Subcutaneous abdominal adipose tissue (tissue), 5 donors: Measurements from ENCODE around the gene DBT.

Source experiments
- H3K27ac ChIP-seq: one replicate; pipeline ENCODE4 v1.7.0; 2013; ENCODE audit warnings: low read depth, mild to moderate bottlenecking, inconsistent platforms, low read length, moderate library complexity
- H3K27me3 ChIP-seq, 5 donors: one replicate each; pipeline ENCODE4 v1.7.0; 2013; ENCODE audit warnings: low read length in 5 of 5, inconsistent platforms in 1 of 5; ENCODE audit not compliant: control insufficient read depth in 5 of 5, insufficient read depth in 4 of 5
- H3K36me3 ChIP-seq, 5 donors: one replicate each; pipeline ENCODE4 v1.7.0; 2013; ENCODE audit warnings: low read length in 5 of 5; ENCODE audit not compliant: control insufficient read depth in 5 of 5, insufficient read depth in 5 of 5
- H3K4me1 ChIP-seq, 5 donors: one replicate each; pipeline ENCODE4 v1.7.0; 2013; ENCODE audit warnings: low read length in 5 of 5, mild to moderate bottlenecking in 3 of 5, moderate library complexity in 1 of 5; ENCODE audit not compliant: control insufficient read depth in 5 of 5, insufficient read depth in 5 of 5
- H3K4me3 ChIP-seq, 5 donors: one replicate each; pipeline ENCODE4 v1.7.0; 2013; ENCODE audit warnings: low read length in 5 of 5, low read depth in 1 of 5
- H3K9ac ChIP-seq, 5 donors: one replicate each; pipeline ENCODE4 v1.7.0; 2013; ENCODE audit warnings: low read length in 5 of 5, mild to moderate bottlenecking in 4 of 5, moderate library complexity in 3 of 5
- H3K9me3 ChIP-seq, 5 donors: one replicate each; pipeline ENCODE4 v1.7.0; 2013; ENCODE audit warnings: low read length in 5 of 5; ENCODE audit not compliant: control insufficient read depth in 5 of 5
- donor health status: healthy.
- donor health status: healthy.
- donor health status: healthy.
- donor health status: healthy.
- donor health status: healthy.

The DBT gene

GRCh38 chr1:100253552-100253951, 3.9 kb upstream of the DBT start:
- Histone ChIP-seq H3K4me1 (peaks cover 3 to 17% (median 15%) of the 10 kb centered on the region in 5 donors), H3K27ac (no peak overlapping the region), H3K9me3 (no peaks in the 10 kb centered on the region), H3K27me3 (no peaks in the 10 kb centered on the region), H3K9ac (no peak overlapping the region), H3K4me3 (no peak overlapping the region), H3K36me3 (no peaks in the 10 kb centered on the region)

GRCh38 chr1:100252901-100253300, 3.3 kb upstream of the DBT start:
- Histone ChIP-seq H3K4me1 (peaks cover 3 to 19% (median 18%) of the 10 kb centered on the region in 5 donors), H3K27ac (no peak overlapping the region)

GRCh38 chr1:100250807-100251206, 1.2 kb upstream of the DBT start:
- no peak overlapping the region for H3K4me3 ChIP-seq
- no peak overlapping the region for H3K27ac ChIP-seq
- H3K4me1 ChIP-seq: peaks cover 3 to 19% (median 18%) of the 10 kb centered on the region in 5 donors

More at GRCh38 chr1:100252901-100253300, 3.3 kb upstream of the DBT start:
- H3K9me3 ChIP-seq: no peaks in the 10 kb centered on the region
- no peak overlapping the region for H3K4me3 ChIP-seq
- no peaks in the 10 kb centered on the region for H3K36me3 ChIP-seq
- H3K9ac ChIP-seq: no peak overlapping the region
- H3K27me3 ChIP-seq: no peaks in the 10 kb centered on the region

GRCh38 chr1:100250264-100250663, 630 bp upstream of the DBT start:
- Histone ChIP-seq H3K27me3 (no peaks in the 10 kb centered on the region), H3K9me3 (no peaks in the 10 kb centered on the region), H3K9ac (peak overlapping the region in 4 of 5 donors; percentile 4 to 79 (median 56)), H3K27ac (peak overlapping the region; percentile 90), H3K36me3 (no peaks in the 10 kb centered on the region), H3K4me1 (peaks cover 3 to 19% (median 18%) of the 10 kb centered on the region in 5 donors), H3K4me3 (peak overlapping the region; percentile 84 to 100 (median 96))

More at GRCh38 chr1:100250807-100251206, 1.2 kb upstream of the DBT start:
- Histone ChIP-seq H3K27me3 (no peaks in the 10 kb centered on the region), H3K9ac (no peak overlapping the region), H3K9me3 (no peaks in the 10 kb centered on the region), H3K36me3 (no peaks in the 10 kb centered on the region)

- H3K4me1 ChIP-seq: peaks cover 3 to 19% (median 18%) of the 10 kb centered on the region in 5 donors
- no peaks in the 10 kb centered on the region for H3K27me3 ChIP-seq
- no peaks in the 10 kb centered on the region for H3K36me3 ChIP-seq
- peak overlapping the region; percentile 84 to 100 (median 96) for H3K4me3 ChIP-seq
- no peaks in the 10 kb centered on the region for H3K9me3 ChIP-seq
- peak overlapping the region; percentile 61 to 97 (median 84) for H3K9ac ChIP-seq
- H3K27ac ChIP-seq: peak overlapping the region; percentile 90
Observed at GRCh38 chr1:100249155-100249536, 488 bp downstream of the DBT start.

GRCh38 chr1:100246738-100247137, 2.9 kb downstream of the DBT start:
- no peak overlapping the region for H3K27ac ChIP-seq
- no peaks in the 10 kb centered on the region for H3K27me3 ChIP-seq

GRCh38 chr1:100240631-100241030, 9.0 kb downstream of the DBT start:
- no peaks in the 10 kb centered on the region for H3K9me3 ChIP-seq

More at GRCh38 chr1:100246738-100247137, 2.9 kb downstream of the DBT start:
- no peaks in the 10 kb centered on the region for H3K9me3 ChIP-seq
- no peak overlapping the region for H3K9ac ChIP-seq
- H3K4me3 ChIP-seq: no peak overlapping the region
- H3K4me1 ChIP-seq: peaks cover 3 to 19% (median 18%) of the 10 kb centered on the region in 5 donors
- H3K36me3 ChIP-seq: no peaks in the 10 kb centered on the region

GRCh38 chr1:100239961-100240360, 9.7 kb downstream of the DBT start:
- Histone ChIP-seq H3K36me3 (peaks cover 6 to 19% (median 14%) of the 10 kb centered on the region in 5 donors), H3K4me1 (no peaks in the 10 kb centered on the region), H3K9ac (no peak overlapping the region), H3K9me3 (no peaks in the 10 kb centered on the region), H3K27ac (no peak overlapping the region), H3K4me3 (no peak overlapping the region), H3K27me3 (no peaks in the 10 kb centered on the region)

More at GRCh38 chr1:100240631-100241030, 9.0 kb downstream of the DBT start:
- no peak overlapping the region for H3K9ac ChIP-seq
- no peaks in the 10 kb centered on the region for H3K4me1 ChIP-seq
- no peaks in the 10 kb centered on the region for H3K27me3 ChIP-seq
- peaks cover 6 to 19% (median 12%) of the 10 kb centered on the region in 5 donors for H3K36me3 ChIP-seq
- no peak overlapping the region for H3K27ac ChIP-seq
- no peak overlapping the region for H3K4me3 ChIP-seq

- no peaks in the 10 kb centered on the region for H3K27me3 ChIP-seq
- no peak overlapping the region for H3K4me3 ChIP-seq
- H3K4me1 ChIP-seq: no peaks in the 10 kb centered on the region
- no peak overlapping the region for H3K27ac ChIP-seq
- peaks cover 20 to 30% (median 24%) of the 10 kb centered on the region in 5 donors for H3K36me3 ChIP-seq
- no peaks in the 10 kb centered on the region for H3K9me3 ChIP-seq
- no peak overlapping the region for H3K9ac ChIP-seq
Observed at GRCh38 chr1:100237091-100237490, 12.5 kb downstream of the DBT start.

GRCh38 chr1:100234432-100234831, 15.2 kb downstream of the DBT start:
- Histone ChIP-seq H3K9ac (no peak overlapping the region), H3K36me3 (peaks cover 31 to 45% (median 38%) of the 10 kb centered on the region in 5 donors)

More at GRCh38 chr1:100234432-100234831, 15.2 kb downstream of the DBT start:
- no peak overlapping the region for H3K4me3 ChIP-seq
- no peaks in the 10 kb centered on the region for H3K9me3 ChIP-seq
- no peaks in the 10 kb centered on the region for H3K27me3 ChIP-seq
- H3K4me1 ChIP-seq: no peaks in the 10 kb centered on the region
- H3K27ac ChIP-seq: no peak overlapping the region
